Type B pancreatic cell (in vitro differentiated cells): ENCODE results near the gene FBXO47. TPM values are rescaled to one million over a fixed set of nuclear protein-coding genes. Genes with fewer than 3 reads are reported as not detected.
A peak's percentile ranks its signal among the peaks of the same experiment; 100 is the strongest.
"Not testable (repeated sequence)": the region's sequence is repeated elsewhere in the genome, so short reads cannot be mapped to it uniquely, and the experiment has no call there.

Source experiments
- DNase-seq: peaks from one replicate; pipeline ENCODE4 v3.0.0; 2021; ENCODE audit warnings: mixed read lengths; ENCODE audit not compliant: unreplicated experiment; ENCODE audit errors: extremely low spot score
- H3K27ac Mint-ChIP-seq: 2 replicates; pipeline ENCODE4 v1.8.0; 2021; ENCODE audit warnings: mild to moderate bottlenecking, mixed read lengths
- H3K27me3 Mint-ChIP-seq: 2 replicates; pipeline ENCODE4 v1.8.0; 2021; ENCODE audit warnings: mixed read lengths
- H3K36me3 Mint-ChIP-seq: 2 replicates; pipeline ENCODE4 v1.8.0; 2021; ENCODE audit warnings: mixed read lengths
- H3K4me1 Mint-ChIP-seq: one replicate; pipeline ENCODE4 v1.8.0; 2021; ENCODE audit warnings: mixed read lengths; ENCODE audit not compliant: unreplicated experiment
- H3K4me3 Mint-ChIP-seq: 2 replicates; pipeline ENCODE4 v1.8.0; 2021; ENCODE audit warnings: mild to moderate bottlenecking, mixed read lengths
- H3K9me3 Mint-ChIP-seq: 2 replicates; pipeline ENCODE4 v1.8.0; 2021; ENCODE audit warnings: mixed read lengths
- CTCF ChIP-seq: fragments of 200-600 bp; sonication (generic); conservative IDR thresholded peaks from 2 replicates; pipeline ENCODE4 v1.5.0; 2021; ENCODE audit warnings: antibody characterized with exemption, mild to moderate bottlenecking
- total RNA-seq: library from RNA; stranded (reverse); gene quantifications from 2 replicates; pipeline ENCODE4 v1.2.1, GENCODE V29; 2021; ENCODE audit warnings: low replicate concordance

FBXO47 gene
- total RNA-seq, 1 donor from 2014 or later: not detected

DNA sequence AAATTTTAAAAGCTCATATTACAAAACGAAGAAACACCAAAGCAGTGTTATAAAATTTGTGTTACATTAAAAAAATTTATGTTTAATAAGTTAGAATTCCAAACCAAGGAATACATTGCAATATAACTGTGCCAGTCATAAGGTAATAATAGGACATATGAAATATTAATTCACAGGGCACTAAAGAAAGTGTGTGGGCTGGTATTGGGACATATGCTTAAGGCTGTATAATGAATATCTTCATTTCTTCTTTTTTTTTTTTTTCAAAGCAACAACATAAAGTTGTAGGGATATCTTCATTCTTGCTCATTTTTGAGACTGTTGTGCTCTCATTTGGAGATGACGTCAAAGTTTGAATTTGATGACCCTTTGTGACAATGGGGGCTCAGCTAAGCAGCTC is 17.5 kb upstream of the FBXO47 start:
- no peaks in the 10 kb centered on the region for H3K27me3 Mint-ChIP-seq
- H3K27ac Mint-ChIP-seq: no peak overlapping the region
- H3K9me3 Mint-ChIP-seq: no peaks in the 10 kb centered on the region
- no peak for DNase-seq
- no peak for TF ChIP-seq CTCF
- H3K36me3 Mint-ChIP-seq: no peaks in the 10 kb centered on the region
- no peak overlapping the region for H3K4me3 Mint-ChIP-seq
- peaks cover 6% of the 10 kb centered on the region for H3K4me1 Mint-ChIP-seq

DNA sequence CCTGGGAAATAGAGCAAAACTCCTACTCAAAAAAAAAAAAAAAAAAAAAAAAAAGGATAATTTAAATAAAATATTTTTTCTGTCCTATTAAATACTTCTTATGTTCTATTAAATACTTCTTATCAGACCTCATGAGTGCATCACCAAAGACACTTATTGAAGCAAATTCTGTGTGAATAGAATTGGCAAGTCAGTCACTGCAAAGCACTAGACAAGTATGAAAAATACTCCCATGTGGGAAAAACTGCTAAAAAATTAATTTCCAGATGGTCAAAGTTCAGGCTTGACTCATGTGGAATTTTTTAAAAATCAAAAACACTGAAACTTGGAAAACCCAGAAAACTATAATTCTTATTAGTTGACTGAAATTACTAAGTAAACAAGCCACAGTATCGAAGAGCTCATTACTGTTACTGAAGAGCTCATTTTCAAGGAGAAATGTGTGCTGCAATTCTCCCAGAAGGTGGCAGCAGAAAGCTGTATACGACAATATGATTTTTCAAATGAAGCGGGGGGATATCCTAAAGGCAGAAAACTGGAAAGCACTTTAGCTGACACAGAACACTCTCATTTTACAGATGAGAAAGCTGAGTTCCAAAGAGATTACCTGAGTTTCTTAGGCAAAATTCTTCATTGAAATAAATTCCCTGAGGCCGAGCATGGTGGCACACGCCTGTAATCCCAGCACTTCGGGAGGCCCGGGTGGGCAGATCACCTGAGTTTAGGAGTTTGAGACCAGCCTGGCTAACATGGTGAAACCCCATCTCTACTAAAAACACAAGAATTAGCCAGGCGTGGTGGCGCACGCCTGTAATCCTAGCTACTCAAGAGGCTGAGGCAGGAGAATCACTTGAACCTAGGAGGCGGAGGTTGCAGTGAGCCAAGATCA is 15.9 kb upstream of the FBXO47 start:
- peaks cover 6% of the 10 kb centered on the region for H3K4me1 Mint-ChIP-seq
- no peak overlapping the region for H3K4me3 Mint-ChIP-seq
- H3K9me3 Mint-ChIP-seq: no peaks in the 10 kb centered on the region
- no peak for DNase-seq
- no peaks in the 10 kb centered on the region for H3K27me3 Mint-ChIP-seq
- no peaks in the 10 kb centered on the region for H3K36me3 Mint-ChIP-seq
- no peak overlapping the region for H3K27ac Mint-ChIP-seq
- TF ChIP-seq CTCF: peak; percentile 92

DNA sequence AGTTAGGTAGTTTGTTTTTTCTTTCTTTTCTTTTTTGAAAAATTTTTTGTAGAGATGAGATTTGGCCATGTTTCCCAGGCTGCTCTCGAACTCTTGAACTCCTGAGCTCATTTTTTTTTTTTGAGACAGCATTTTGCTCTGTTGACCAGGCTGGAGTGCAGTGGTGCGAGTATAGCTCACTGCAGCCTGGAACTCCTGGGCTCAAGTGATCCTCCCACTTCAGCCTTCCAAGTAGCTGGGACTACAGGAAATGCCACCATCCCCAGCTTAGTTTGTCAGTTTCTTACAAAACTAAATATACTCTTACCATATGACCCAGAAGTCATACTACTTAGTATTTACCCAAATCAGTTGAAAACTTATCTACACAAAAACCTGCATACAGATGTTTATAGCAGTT is 14.4 kb upstream of the FBXO47 start:
- Mint-ChIP-seq H3K9me3 (no peaks in the 10 kb centered on the region), H3K4me1 (peaks cover 6% of the 10 kb centered on the region), H3K36me3 (no peaks in the 10 kb centered on the region), H3K27ac (no peak overlapping the region), H3K4me3 (no peak overlapping the region), H3K27me3 (no peaks in the 10 kb centered on the region)
- DNase-seq: no peak
- TF ChIP-seq CTCF: no peak

GRCh38 chr17:38980490-38981217 is 13.5 kb upstream of the FBXO47 start:
- DNase-seq: no peak

DNA sequence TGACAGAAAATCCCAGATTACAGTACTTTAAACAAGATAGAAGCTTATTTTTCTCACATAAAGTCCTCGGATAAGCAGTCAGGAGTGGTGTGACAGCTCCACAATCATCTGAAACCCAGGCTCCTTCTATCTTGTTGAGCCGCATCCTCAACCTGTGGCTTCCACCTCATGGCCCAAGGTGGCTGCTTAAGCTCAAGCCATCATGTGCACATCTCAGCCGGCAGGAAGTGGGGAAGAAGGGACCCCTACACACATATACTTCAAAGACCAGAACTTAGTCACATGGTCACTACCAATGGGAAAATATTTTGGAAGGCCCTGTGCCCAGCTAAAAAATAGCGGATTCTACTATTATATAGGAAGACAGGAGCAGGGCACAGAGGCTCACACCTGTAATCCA is 11.0 kb upstream of the FBXO47 start:
- Mint-ChIP-seq H3K4me3 (no peak overlapping the region), H3K9me3 (no peaks in the 10 kb centered on the region), H3K27me3 (no peaks in the 10 kb centered on the region), H3K27ac (no peak overlapping the region), H3K36me3 (no peaks in the 10 kb centered on the region), H3K4me1 (peaks cover 4% of the 10 kb centered on the region)
- TF ChIP-seq CTCF: no peak
- DNase-seq: no peak

More at GRCh38 chr17:38980490-38981217, 13.5 kb upstream of the FBXO47 start:
- H3K36me3 Mint-ChIP-seq: no peaks in the 10 kb centered on the region
- H3K27me3 Mint-ChIP-seq: no peaks in the 10 kb centered on the region
- peaks cover 6% of the 10 kb centered on the region for H3K4me1 Mint-ChIP-seq
- H3K27ac Mint-ChIP-seq: no peak overlapping the region
- H3K4me3 Mint-ChIP-seq: no peak overlapping the region
- TF ChIP-seq CTCF: no peak
- no peaks in the 10 kb centered on the region for H3K9me3 Mint-ChIP-seq

GRCh38 chr17:38976187-38976551 is 9.0 kb upstream of the FBXO47 start:
- not testable (repeated sequence) for H3K27ac Mint-ChIP-seq, DNase-seq, H3K9me3 Mint-ChIP-seq, H3K4me3 Mint-ChIP-seq, H3K27me3 Mint-ChIP-seq, H3K4me1 Mint-ChIP-seq, H3K36me3 Mint-ChIP-seq
